ENCODE measurements around the gene NUP133. TPM values are rescaled to one million over a fixed set of nuclear protein-coding genes. Genes with fewer than 3 reads are reported as not detected.

NUP133 gene
- 26.9 and 40.1 TPM in 2 replicates for total RNA-seq

GRCh38 chr1:229507951-229508822 lies at the start of gene NUP133:
Gene NUP133 (minus strand): TSS chr1:229508341. CDS start chr1:229508249, 92 bp downstream.

DNA sequence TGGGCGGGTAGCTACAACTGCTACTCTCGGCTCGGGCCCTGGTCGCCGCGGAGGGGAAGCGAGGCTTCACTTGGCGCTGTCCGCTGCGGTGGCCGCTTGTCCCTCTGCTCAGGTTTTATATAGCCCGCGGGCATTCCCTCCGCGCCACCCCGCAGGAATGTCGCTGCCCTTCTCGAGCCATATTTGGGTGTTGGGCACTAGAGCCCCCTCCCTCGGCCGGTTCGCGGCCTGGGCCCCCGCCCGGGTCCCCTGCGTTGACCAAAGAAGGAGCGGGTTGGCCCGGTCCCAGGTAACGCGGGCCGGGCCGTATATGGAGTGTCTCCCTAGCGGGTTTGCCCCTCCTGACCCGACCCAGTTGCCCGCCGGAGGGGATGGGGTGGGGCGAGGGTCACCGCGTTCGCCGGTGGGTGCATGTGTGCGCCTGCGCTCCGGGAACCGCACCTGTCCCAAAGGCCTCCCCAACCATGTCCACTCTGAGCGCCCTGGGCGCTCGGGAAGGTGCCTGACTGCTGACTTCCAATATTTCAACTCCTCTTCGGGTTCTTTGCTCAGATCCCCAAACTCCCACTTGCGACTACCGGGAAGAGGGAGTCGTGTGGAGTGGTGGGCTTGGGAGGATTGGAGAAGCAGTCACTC lies 74.0 kb downstream of the NUP133 start, which contains the start of gene ACTA1:
Gene ACTA1, minus strand, starts transcription at position 90 of the 636 bp plus-strand sequence. CDS start 979 bp downstream, outside the sequence.

Other genes with a start within 250 kb of the NUP133 start
- 20.7 and 27.2 TPM in 2 replicates for gene RAB4A, start 237.2 kb downstream of the NUP133 start, total RNA-seq
- 3.6 and 3.8 TPM in 2 replicates for gene CCSAP, start 165.3 kb downstream of the NUP133 start, total RNA-seq
- gene ACTA1, start 74.2 kb downstream of the NUP133 start, total RNA-seq, result not detected in 2 replicates
- 22.9 and 24.3 TPM in 2 replicates for gene ABCB10, start 50.4 kb upstream of the NUP133 start, total RNA-seq
- gene TAF5L, start 117.8 kb upstream of the NUP133 start, total RNA-seq, result 24.5 and 27.7 TPM in 2 replicates
- gene URB2, start 117.9 kb upstream of the NUP133 start, total RNA-seq, result 6.5 and 10.2 TPM in 2 replicates